RWPE2 (cell line): Measurements from ENCODE around the gene CCDC34.
A peak's percentile ranks its signal among the peaks of the same experiment; 100 is the strongest.

Source experiments
- ATAC-seq: fragments of 200-7000 bp; cut with Tn5 transposase; 3 replicates; pipeline ENCODE4 v1.9.1; 2021; ENCODE audit warnings: low read depth
- DNase-seq: peaks from one replicate; pipeline ENCODE4 v3.0.0-alpha.2; 2020; ENCODE audit warnings: low spot score
- H3K27ac ChIP-seq: fragments of 450-650 bp; 2 replicates; pipeline ENCODE4 v1.5.1; 2017; ENCODE audit warnings: mild to moderate bottlenecking; ENCODE audit not compliant: poor library complexity, severe bottlenecking
- H3K27me3 ChIP-seq: fragments of 250-450 bp; sonication (Bioruptor Pico); 2 replicates; pipeline ENCODE4 v1.5.1; 2021; ENCODE audit warnings: mild to moderate bottlenecking, moderate library complexity; ENCODE audit not compliant: insufficient read depth, poor library complexity, severe bottlenecking
- H3K36me3 ChIP-seq: fragments of 250-450 bp; sonication (Bioruptor Pico); 2 replicates; pipeline ENCODE4 v1.5.1; 2020; ENCODE audit warnings: low read depth, mild to moderate bottlenecking, moderate library complexity
- H3K4me1 ChIP-seq: fragments of 250-450 bp; sonication (Bioruptor Pico); 2 replicates; pipeline ENCODE4 v1.5.1; 2021; ENCODE audit warnings: mild to moderate bottlenecking, moderate library complexity; ENCODE audit not compliant: insufficient read depth, poor library complexity, severe bottlenecking
- H3K4me3 ChIP-seq: fragments of 250-450 bp; sonication (Bioruptor Pico); 2 replicates; pipeline ENCODE4 v1.5.1; 2021; ENCODE audit warnings: mild to moderate bottlenecking, moderate library complexity; ENCODE audit not compliant: severe bottlenecking
- H3K9me3 ChIP-seq: fragments of 250-450 bp; sonication (Bioruptor Pico); 2 replicates; pipeline ENCODE4 v1.5.1; 2021; ENCODE audit warnings: mild to moderate bottlenecking, moderate library complexity; ENCODE audit not compliant: severe bottlenecking
- TF ChIP-seq, protein P1 (sequence below): fragments of 450-650 bp; IDR thresholded peaks from one replicate; pipeline ENCODE4 v1.5.1; 2017; ENCODE audit warnings: mild to moderate bottlenecking, moderate library complexity; ENCODE audit not compliant: poor library complexity, severe bottlenecking

CCDC34 gene

DNA sequence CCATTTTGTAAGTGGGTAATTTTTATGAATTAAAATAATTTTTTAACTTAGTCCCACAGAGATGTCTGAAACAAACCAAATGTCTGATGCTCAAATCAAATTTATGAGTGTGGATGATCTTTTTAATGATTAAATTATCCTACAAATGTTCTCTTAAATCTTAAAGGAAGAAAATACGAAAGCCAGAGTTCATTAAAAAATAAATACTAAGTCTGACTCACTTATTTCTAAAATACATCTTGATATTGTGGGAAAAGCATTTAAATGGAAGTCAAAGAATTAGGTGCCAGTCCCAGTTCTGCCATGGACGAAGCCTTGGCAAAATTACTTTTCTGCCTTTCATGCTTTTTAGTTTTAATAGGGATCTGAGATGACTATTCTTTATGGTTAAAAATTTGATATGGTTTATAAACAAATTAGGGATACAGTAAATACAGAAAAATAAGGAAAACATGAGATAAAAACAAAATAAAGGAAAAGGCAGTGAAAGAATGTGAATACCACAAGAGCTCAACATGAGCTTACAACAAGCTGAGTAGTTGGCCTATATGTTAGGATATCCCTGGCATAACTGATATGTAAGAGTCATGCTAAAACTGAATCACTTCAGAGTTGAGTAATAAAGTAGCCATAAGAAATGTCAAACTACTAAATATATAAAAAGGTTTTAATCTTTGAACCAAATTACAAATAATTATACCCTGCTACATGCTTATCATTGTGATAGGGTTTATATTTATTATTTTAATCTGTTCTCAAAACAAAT lies 9.2 kb downstream of the CCDC34 start:
- Histone ChIP-seq H3K27ac (no peak overlapping the region), H3K4me3 (no peak overlapping the region), H3K4me1 (no peaks in the 10 kb centered on the region), H3K9me3 (no peaks in the 10 kb centered on the region), H3K27me3 (no peaks in the 10 kb centered on the region), H3K36me3 (peaks cover 4% of the 10 kb centered on the region; the same call in 1 of the 2 replicates)
- DNase-seq, result no peak
- ATAC-seq, result peak; percentile 70; the same call in 2 of the 3 replicates
- TF ChIP-seq, protein P1, sequence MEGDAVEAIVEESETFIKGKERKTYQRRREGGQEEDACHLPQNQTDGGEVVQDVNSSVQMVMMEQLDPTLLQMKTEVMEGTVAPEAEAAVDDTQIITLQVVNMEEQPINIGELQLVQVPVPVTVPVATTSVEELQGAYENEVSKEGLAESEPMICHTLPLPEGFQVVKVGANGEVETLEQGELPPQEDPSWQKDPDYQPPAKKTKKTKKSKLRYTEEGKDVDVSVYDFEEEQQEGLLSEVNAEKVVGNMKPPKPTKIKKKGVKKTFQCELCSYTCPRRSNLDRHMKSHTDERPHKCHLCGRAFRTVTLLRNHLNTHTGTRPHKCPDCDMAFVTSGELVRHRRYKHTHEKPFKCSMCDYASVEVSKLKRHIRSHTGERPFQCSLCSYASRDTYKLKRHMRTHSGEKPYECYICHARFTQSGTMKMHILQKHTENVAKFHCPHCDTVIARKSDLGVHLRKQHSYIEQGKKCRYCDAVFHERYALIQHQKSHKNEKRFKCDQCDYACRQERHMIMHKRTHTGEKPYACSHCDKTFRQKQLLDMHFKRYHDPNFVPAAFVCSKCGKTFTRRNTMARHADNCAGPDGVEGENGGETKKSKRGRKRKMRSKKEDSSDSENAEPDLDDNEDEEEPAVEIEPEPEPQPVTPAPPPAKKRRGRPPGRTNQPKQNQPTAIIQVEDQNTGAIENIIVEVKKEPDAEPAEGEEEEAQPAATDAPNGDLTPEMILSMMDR, result no peak

- Histone ChIP-seq H3K4me3 (no peak overlapping the region), H3K36me3 (peaks cover 6% of the 10 kb centered on the region; the same call in 1 of the 2 replicates), H3K4me1 (peaks cover 4% of the 10 kb centered on the region), H3K27me3 (no peaks in the 10 kb centered on the region), H3K9me3 (no peaks in the 10 kb centered on the region), H3K27ac (no peak overlapping the region)
- ATAC-seq, result no peak
- no peak for DNase-seq
- TF ChIP-seq, protein P1, result no peak
Measured at GRCh38 chr11:27352781-27353180, 10.2 kb downstream of the CCDC34 start.

DNA sequence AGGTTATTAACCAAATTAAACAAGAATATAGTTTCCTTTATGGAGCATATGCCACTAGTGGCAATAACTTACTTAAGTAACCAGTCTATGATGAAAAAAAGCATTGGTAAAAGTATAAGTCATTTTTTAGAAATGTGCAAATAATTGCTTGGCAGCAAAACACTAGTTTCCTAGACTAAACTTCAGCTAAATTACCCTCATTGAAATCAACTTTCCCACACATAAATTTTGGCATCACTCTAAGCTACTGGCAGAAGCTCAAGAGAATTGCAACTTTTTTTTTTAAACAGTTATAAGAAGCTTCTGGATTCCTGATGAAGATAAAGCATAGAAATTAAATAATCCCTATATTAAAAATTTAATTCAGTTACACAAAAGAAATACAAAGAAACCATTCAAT lies 12.5 kb downstream of the CCDC34 start:
- no peak overlapping the region for H3K27ac ChIP-seq
- H3K9me3 ChIP-seq, result no peaks in the 10 kb centered on the region
- peaks cover 4% of the 10 kb centered on the region for H3K4me1 ChIP-seq
- H3K27me3 ChIP-seq, result no peaks in the 10 kb centered on the region
- peaks cover 8% of the 10 kb centered on the region; the same call in 1 of the 2 replicates for H3K36me3 ChIP-seq
- DNase-seq (no peak), ATAC-seq (no peak)
- H3K4me3 ChIP-seq, result no peak overlapping the region
- TF ChIP-seq, protein P1, result no peak

DNA sequence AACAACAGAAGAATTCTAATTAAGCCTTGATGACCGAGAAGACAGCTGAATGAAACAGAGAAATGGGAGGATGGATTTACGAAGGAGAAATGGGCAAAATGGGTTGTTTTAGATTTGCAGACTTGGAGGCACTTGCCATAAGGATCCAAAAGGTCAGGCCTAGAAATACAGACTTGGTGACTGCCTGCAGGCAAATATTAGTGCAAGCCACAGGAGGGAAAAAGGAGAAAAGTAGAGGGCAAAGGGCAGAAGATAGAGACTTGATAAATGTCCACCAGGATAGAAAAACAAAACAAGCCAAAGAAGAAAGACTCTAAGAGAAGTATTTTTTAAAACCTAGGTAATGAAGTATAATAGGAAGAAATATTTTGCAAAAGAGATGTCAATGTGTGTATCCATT lies 13.1 kb downstream of the CCDC34 start:
- Histone ChIP-seq H3K27me3 (no peaks in the 10 kb centered on the region), H3K4me1 (peaks cover 4% of the 10 kb centered on the region), H3K27ac (no peak overlapping the region), H3K36me3 (peaks cover 8% of the 10 kb centered on the region; the same call in 1 of the 2 replicates), H3K9me3 (no peaks in the 10 kb centered on the region), H3K4me3 (no peak overlapping the region)
- DNase-seq (no peak), ATAC-seq (no peak)
- TF ChIP-seq, protein P1, result no peak

- Histone ChIP-seq H3K9me3 (no peaks in the 10 kb centered on the region), H3K4me1 (peaks cover 4% of the 10 kb centered on the region), H3K27ac (no peak overlapping the region), H3K27me3 (no peaks in the 10 kb centered on the region), H3K36me3 (peaks cover 8% of the 10 kb centered on the region; the same call in 1 of the 2 replicates), H3K4me3 (no peak overlapping the region)
- ATAC-seq (no peak), DNase-seq (no peak)
- TF ChIP-seq, protein P1, result no peak
Measured at GRCh38 chr11:27348340-27348873, 14.6 kb downstream of the CCDC34 start.
